NCI-H526 (cell line): ENCODE measurements around the gene TSHR.
A peak's percentile ranks its signal among the peaks of the same experiment; 100 is the strongest.

Experiments
- DNase-seq, 2 experiments: peaks; one replicate each; lab custom pipeline; 2025; lab: John Stamatoyannopoulos, UW

Gene TSHR

GRCh38 chr14:81137316-81137715, 181.9 kb downstream of the TSHR start:
- no peak for DNase-seq

GRCh38 chr14:81138429-81138828, 183.0 kb downstream of the TSHR start:
- DNase-seq: no peak

- no peak for DNase-seq
Measured at GRCh38 chr14:81141426-81141825, 186.0 kb downstream of the TSHR start.

- no peak for DNase-seq
Measured at GRCh38 chr14:81143793-81144192, 188.4 kb downstream of the TSHR start.

GRCh38 chr14:81144824-81145603, 189.6 kb downstream of the TSHR start:
- no peak for DNase-seq

- no peak for DNase-seq
Measured at GRCh38 chr14:81147140-81147897, 191.9 kb downstream of the TSHR start.

GRCh38 chr14:81148635-81149034, 193.2 kb downstream of the TSHR start:
- no peak for DNase-seq

GRCh38 chr14:81153187-81153586, 197.8 kb downstream of the TSHR start:
- DNase-seq: no peak

GRCh38 chr14:81157431-81157830, 202.0 kb downstream of the TSHR start:
- DNase-seq: no peak

- no peak for DNase-seq
Measured at GRCh38 chr14:81161088-81161487, 205.7 kb downstream of the TSHR start.

GRCh38 chr14:81161749-81162148, 206.3 kb downstream of the TSHR start:
- no peak for DNase-seq

GRCh38 chr14:81162941-81163340, 207.5 kb downstream of the TSHR start:
- DNase-seq: no peak

- peak; percentile 50 to 80 for DNase-seq
Measured at GRCh38 chr14:81164167-81164774, 208.8 kb downstream of the TSHR start.

- no peak for DNase-seq
Measured at GRCh38 chr14:81165188-81165587, 209.8 kb downstream of the TSHR start.

GRCh38 chr14:81166121-81166520, 210.7 kb downstream of the TSHR start:
- no peak for DNase-seq

- no peak for DNase-seq
Measured at GRCh38 chr14:81169267-81169666, 213.8 kb downstream of the TSHR start.

GRCh38 chr14:81169711-81170103, 214.3 kb downstream of the TSHR start:
- DNase-seq: peak in 1 of 2 experiments; percentile 37

- peak; percentile 74 to 91 for DNase-seq
Measured at GRCh38 chr14:81170104-81170828, 214.8 kb downstream of the TSHR start.

- DNase-seq: no peak
Measured at GRCh38 chr14:81170829-81171195, 215.4 kb downstream of the TSHR start.

- DNase-seq: no peak
Measured at GRCh38 chr14:81172353-81172752, 216.9 kb downstream of the TSHR start.

GRCh38 chr14:81172881-81173280, 217.5 kb downstream of the TSHR start:
- no peak for DNase-seq

GRCh38 chr14:81176241-81176640, 220.8 kb downstream of the TSHR start:
- DNase-seq: peak in 1 of 2 experiments; percentile 1
